Left kidney (tissue), 8 donors: ENCODE data around the gene PIGL. TPM values are rescaled to one million over a fixed set of nuclear protein-coding genes. Genes with fewer than 3 reads are reported as not detected.
"Not testable (repeated sequence)": the region's sequence is repeated elsewhere in the genome, so short reads cannot be mapped to it uniquely, and the experiment has no call there.

Experiments
- DNase-seq: peaks from one replicate; pipeline ENCODE4 v3.0.0-alpha.2; 2013
- long read RNA-seq, 8 donors: transcript quantifications; one replicate each; lab custom pipeline, GENCODE V29; 2026
- polyA plus RNA-seq: library from polyadenylated mRNA; unstranded; fragments of 120-200 nt; gene quantifications from one replicate; pipeline ENCODE4 v1.2.1, GENCODE V29; 2013; ENCODE audit not compliant: insufficient read length

PIGL gene
- polyA plus RNA-seq: 46.2 TPM
- long read RNA-seq, donor 1, transcript PIGL-205 (2 exons, 888 nt): major isoform, 7 of 7 reads
- long read RNA-seq, donor 1, partial matches to known transcripts: 0 of 7 reads
- long read RNA-seq, donor 1, other reads (novel, unspliced or antisense): 0 of 7 reads
- long read RNA-seq, donor 2, partial matches to known transcripts: 0 of 7 reads
- long read RNA-seq, donor 2, other reads (novel, unspliced or antisense): 0 of 7 reads
- long read RNA-seq, donor 3: 0 reads
- long read RNA-seq, donor 4: 0 reads
- long read RNA-seq, donor 5, transcript PIGL-205 (2 exons, 888 nt): major isoform, 5 of 8 reads
- long read RNA-seq, donor 5, partial matches to known transcripts: 0 of 8 reads
- long read RNA-seq, donor 5, other reads (novel, unspliced or antisense): 0 of 8 reads
- long read RNA-seq, donor 6, partial matches to known transcripts: 27 of 120 reads
- long read RNA-seq, donor 6, other reads (novel, unspliced or antisense): 89 of 120 reads
- long read RNA-seq, donor 7, transcript PIGL-205 (2 exons, 888 nt): major isoform, 7 of 88 reads
- long read RNA-seq, donor 7, partial matches to known transcripts: 18 of 88 reads
- long read RNA-seq, donor 7, other reads (novel, unspliced or antisense): 60 of 88 reads
- long read RNA-seq, donor 8, partial matches to known transcripts: 0 of 20 reads
- long read RNA-seq, donor 8, other reads (novel, unspliced or antisense): 17 of 20 reads

- DNase-seq: peak; percentile 95
Observed at GRCh38 chr17:16217002-16217635, at the start of gene PIGL. PIGL (plus strand) TSS chr17:16217210; CDS start chr17:16217227, 17 bp downstream.

GRCh38 chr17:16171613-16172012, 45.4 kb upstream of the PIGL start:
- no peak for DNase-seq

- DNase-seq: no peak
Observed at GRCh38 chr17:16178836-16179235, 38.2 kb upstream of the PIGL start.

- no peak for DNase-seq
Observed at GRCh38 chr17:16181581-16181980, 35.4 kb upstream of the PIGL start.

- DNase-seq: no peak
Observed at GRCh38 chr17:16187642-16188041, 29.4 kb upstream of the PIGL start.

- no peak for DNase-seq
Observed at GRCh38 chr17:16189791-16190348, 27.1 kb upstream of the PIGL start.

GRCh38 chr17:16190703-16191360, 26.2 kb upstream of the PIGL start:
- no peak for DNase-seq

- DNase-seq: no peak
Observed at GRCh38 chr17:16191604-16192003, 25.4 kb upstream of the PIGL start.

GRCh38 chr17:16194307-16194835, 22.6 kb upstream of the PIGL start:
- DNase-seq: not testable (repeated sequence)

- no peak for DNase-seq
Observed at GRCh38 chr17:16197276-16197675, 19.7 kb upstream of the PIGL start.

- no peak for DNase-seq
Observed at GRCh38 chr17:16199093-16199492, 17.9 kb upstream of the PIGL start.

GRCh38 chr17:16201693-16202131, 15.3 kb upstream of the PIGL start:
- not testable (repeated sequence) for DNase-seq

- DNase-seq: not testable (repeated sequence)
Observed at GRCh38 chr17:16202554-16203500, 14.2 kb upstream of the PIGL start.

- DNase-seq: not testable (repeated sequence)
Observed at GRCh38 chr17:16204763-16205162, 12.2 kb upstream of the PIGL start.

GRCh38 chr17:16211590-16211989, 5.4 kb upstream of the PIGL start:
- no peak for DNase-seq

- no peak for DNase-seq
Observed at GRCh38 chr17:16212793-16213192, 4.2 kb upstream of the PIGL start.

- DNase-seq: no peak
Observed at GRCh38 chr17:16214190-16215001, 2.6 kb upstream of the PIGL start.

GRCh38 chr17:16215002-16215272, 2.1 kb upstream of the PIGL start:
- DNase-seq: no peak

GRCh38 chr17:16215273-16215964, 1.6 kb upstream of the PIGL start, which contains the start of gene NCOR1:
NCOR1 (minus strand) TSS chr17:16215534; CDS start chr17:16194569, 20,965 bp downstream.
- peak; percentile 93 for DNase-seq
